Prostate gland (tissue), 2 donors: Measurements from ENCODE around the gene EPO.

ENCODE experiments used
- POLR2A ChIP-seq: fragments of 450-650 bp; IDR thresholded peaks from one replicate; pipeline ENCODE4 v1.6.1; 2016; ENCODE audit warnings: antibody characterized with exemption, mild to moderate bottlenecking
- POLR2AphosphoS5 ChIP-seq: sonication (generic); formaldehyde crosslinking; IDR thresholded peaks from one replicate; pipeline ENCODE4 v1.6.1; 2017; ENCODE audit warnings: antibody characterized with exemption
- TF ChIP-seq, protein P1 (sequence below), 4 experiments: fragments of 200-600 bp in 2 of 4; fragments of 450-650 bp in 2 of 4; sonication (generic) in 2 of 4; IDR thresholded peaks; 1 replicate in 3 of 4; 2 replicates in 1 of 4; pipeline ENCODE4 v1.5.1; 2016 to 2019; ENCODE audit warnings: antibody characterized with exemption in 4 of 4, mild to moderate bottlenecking in 2 of 4, moderate library complexity in 2 of 4

DNA sequence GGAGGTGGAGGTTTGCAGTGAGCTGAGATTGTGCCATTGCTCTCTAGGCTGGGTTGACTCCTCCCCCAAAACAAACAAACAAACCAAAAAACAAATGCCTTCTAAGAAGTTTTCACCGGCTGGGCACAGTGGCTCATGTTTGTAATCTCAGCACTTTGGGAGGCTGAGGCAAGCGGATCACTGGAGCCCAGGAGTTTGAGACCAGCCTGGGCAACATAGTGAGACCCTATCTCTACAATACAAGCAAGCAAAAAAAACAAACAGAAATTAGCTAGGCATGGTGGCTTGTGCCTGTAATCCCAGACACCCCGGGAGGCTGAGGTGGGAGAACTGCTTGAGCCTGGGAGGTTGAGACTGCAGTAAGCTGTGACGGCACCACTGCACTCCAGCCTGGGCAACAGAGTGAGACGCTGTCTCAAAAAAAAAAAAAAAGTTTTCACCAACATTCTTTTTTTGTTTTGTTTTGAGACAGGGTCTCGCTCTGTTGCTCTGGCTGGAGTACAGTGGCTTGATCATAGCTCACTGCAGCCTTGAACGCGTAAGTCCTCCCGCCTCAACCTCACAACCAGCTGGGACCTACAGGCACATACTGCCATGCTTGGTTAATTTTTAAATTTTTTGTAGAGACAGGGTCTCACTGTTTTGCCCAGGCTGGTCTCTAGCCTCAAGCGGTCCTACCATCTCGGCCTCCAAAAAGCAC, 11.8 kb downstream of the EPO start:
- no peak for TF ChIP-seq POLR2A
- TF ChIP-seq, protein P1, sequence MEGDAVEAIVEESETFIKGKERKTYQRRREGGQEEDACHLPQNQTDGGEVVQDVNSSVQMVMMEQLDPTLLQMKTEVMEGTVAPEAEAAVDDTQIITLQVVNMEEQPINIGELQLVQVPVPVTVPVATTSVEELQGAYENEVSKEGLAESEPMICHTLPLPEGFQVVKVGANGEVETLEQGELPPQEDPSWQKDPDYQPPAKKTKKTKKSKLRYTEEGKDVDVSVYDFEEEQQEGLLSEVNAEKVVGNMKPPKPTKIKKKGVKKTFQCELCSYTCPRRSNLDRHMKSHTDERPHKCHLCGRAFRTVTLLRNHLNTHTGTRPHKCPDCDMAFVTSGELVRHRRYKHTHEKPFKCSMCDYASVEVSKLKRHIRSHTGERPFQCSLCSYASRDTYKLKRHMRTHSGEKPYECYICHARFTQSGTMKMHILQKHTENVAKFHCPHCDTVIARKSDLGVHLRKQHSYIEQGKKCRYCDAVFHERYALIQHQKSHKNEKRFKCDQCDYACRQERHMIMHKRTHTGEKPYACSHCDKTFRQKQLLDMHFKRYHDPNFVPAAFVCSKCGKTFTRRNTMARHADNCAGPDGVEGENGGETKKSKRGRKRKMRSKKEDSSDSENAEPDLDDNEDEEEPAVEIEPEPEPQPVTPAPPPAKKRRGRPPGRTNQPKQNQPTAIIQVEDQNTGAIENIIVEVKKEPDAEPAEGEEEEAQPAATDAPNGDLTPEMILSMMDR (IDR thresholded peaks at IDR 0.05) = no peak
- TF ChIP-seq POLR2AphosphoS5 = no peak
